ENCODE results near the gene TMEM269.

The TMEM269 gene

DNA sequence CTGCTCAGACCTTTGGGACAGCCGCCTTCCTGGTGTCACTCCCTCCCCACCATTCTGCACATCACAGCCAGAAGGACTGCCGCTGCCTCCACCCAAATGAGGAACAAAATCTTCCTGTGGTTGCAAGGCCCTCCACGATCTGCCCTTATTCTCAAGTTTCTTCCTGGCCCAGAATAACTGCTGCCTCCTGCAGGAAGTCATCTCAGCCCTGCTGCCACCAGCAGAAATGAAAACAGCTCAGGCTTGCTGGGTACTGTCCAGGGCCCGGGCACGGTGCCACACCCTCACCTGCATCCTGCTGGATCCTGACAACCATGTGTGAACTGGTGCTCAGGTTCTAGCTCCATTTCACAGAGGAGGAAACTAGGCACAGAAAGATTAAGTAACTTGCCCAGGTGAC, 47.5 kb upstream of the TMEM269 start:
- H3K56ac ChIP-seq (ENCODE audit: low read length) = no peak overlapping the region
- H3K79me2 ChIP-seq (ENCODE audit: control insufficient read depth, insufficient read depth, low read length) = no peaks in the 10 kb centered on the region
- WGBS (ENCODE audit: extremely low coverage, insufficient coverage, low lambda C conversion rate) = no CpG with 5 or more reads among the region's 5 CpGs
- no peak overlapping the region for H2BK15ac ChIP-seq (replicated peaks; ENCODE audit: low read depth)
- no peaks in the 10 kb centered on the region for H3K27me3 ChIP-seq (ENCODE audit: insufficient read depth, low read length, poor library complexity)
- H3K4me1 ChIP-seq (ENCODE audit: control insufficient read depth, low read depth, low read length) = peaks cover 4% of the 10 kb centered on the region
- H2BK120ac ChIP-seq (ENCODE audit: low read depth, low read length) = no peak overlapping the region
- no peak overlapping the region for H4K5ac ChIP-seq (ENCODE audit: low read length)
- H3K23ac ChIP-seq (ENCODE audit: low read length) = no peak overlapping the region
- no peak overlapping the region for H3K18ac ChIP-seq (ENCODE audit: low read length)
- H3K36me3 ChIP-seq (ENCODE audit: control insufficient read depth, insufficient read depth, low read length) = no peaks in the 10 kb centered on the region
- H2BK5ac ChIP-seq (ENCODE audit: low read length) = no peak overlapping the region
- H3K79me1 ChIP-seq (ENCODE audit: low read length) = no peaks in the 10 kb centered on the region
- no peak overlapping the region for H3K4me2 ChIP-seq (ENCODE audit: low read length)
- no peak overlapping the region for H4K8ac ChIP-seq (ENCODE audit: low read depth, low read length)
- no peak overlapping the region for H3K27ac ChIP-seq (ENCODE audit: low read depth, low read length)
- H3K4ac ChIP-seq (ENCODE audit: low read depth, low read length) = no peak overlapping the region
- H3K9ac ChIP-seq (ENCODE audit: low read length) = no peak overlapping the region
- H2AK5ac ChIP-seq (ENCODE audit: low read length) = no peak overlapping the region
- no peak overlapping the region for H3K4me3 ChIP-seq (ENCODE audit: low read length)
- no peak for DNase-seq

DNA sequence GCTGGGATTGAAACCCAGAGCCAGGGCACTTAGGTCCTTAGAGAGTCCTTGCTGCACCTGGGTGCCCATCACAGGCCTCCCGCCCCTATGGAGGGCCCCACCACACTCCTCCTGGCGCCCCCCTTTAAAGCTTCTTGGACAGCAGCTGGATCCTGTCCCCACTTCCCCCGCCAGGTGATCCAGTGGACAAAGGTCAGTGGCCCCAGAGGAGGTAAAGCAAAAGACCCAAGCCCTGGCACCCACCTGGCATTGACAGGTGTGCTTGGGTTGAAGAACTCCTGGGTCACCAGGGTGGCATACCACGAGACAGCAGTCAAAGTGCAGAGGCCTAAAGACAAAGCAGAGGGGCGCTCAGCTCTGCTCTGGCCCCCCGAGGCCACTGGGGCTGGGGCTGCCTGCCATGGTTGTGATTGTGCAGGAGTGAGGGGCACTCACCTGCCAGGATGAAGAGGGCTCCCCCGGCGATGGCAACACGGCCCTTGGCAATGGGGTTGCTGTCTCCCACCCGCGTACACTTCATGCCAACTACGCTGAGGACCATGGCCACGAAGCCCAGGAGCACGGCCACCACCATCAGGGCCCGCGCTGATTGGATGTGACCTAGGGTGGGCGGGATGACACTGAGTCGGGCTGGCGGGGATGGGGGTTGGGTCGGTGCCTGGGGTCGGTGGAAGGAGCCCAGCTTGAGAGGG, 46.7 kb upstream of the TMEM269 start:
- Histone ChIP-seq H3K4me2 (ENCODE audit: low read length) (no peak overlapping the region), H3K9ac (ENCODE audit: low read length) (no peak overlapping the region), H4K5ac (ENCODE audit: low read length) (no peak overlapping the region), H3K18ac (ENCODE audit: low read length) (no peak overlapping the region), H3K27ac (ENCODE audit: low read depth, low read length) (no peak overlapping the region), H3K36me3 (ENCODE audit: control insufficient read depth, insufficient read depth, low read length) (no peaks in the 10 kb centered on the region), H3K4ac (ENCODE audit: low read depth, low read length) (no peak overlapping the region), H4K8ac (ENCODE audit: low read depth, low read length) (no peak overlapping the region), H3K4me3 (ENCODE audit: low read length) (no peak overlapping the region), H3K79me1 (ENCODE audit: low read length) (no peaks in the 10 kb centered on the region), H2AK5ac (ENCODE audit: low read length) (no peak overlapping the region), H3K4me1 (ENCODE audit: control insufficient read depth, low read depth, low read length) (peaks cover 4% of the 10 kb centered on the region), H2BK120ac (ENCODE audit: low read depth, low read length) (no peak overlapping the region), H3K56ac (ENCODE audit: low read length) (no peak overlapping the region), H2BK5ac (ENCODE audit: low read length) (no peak overlapping the region), H2BK15ac (replicated peaks; ENCODE audit: low read depth) (no peak overlapping the region), H3K23ac (ENCODE audit: low read length) (no peak overlapping the region), H3K27me3 (ENCODE audit: insufficient read depth, low read length, poor library complexity) (no peaks in the 10 kb centered on the region), H3K79me2 (ENCODE audit: control insufficient read depth, insufficient read depth, low read length) (no peaks in the 10 kb centered on the region)
- no peak for DNase-seq
- no CpG with 5 or more reads among the region's 21 CpGs for WGBS (ENCODE audit: extremely low coverage, insufficient coverage, low lambda C conversion rate)

DNA sequence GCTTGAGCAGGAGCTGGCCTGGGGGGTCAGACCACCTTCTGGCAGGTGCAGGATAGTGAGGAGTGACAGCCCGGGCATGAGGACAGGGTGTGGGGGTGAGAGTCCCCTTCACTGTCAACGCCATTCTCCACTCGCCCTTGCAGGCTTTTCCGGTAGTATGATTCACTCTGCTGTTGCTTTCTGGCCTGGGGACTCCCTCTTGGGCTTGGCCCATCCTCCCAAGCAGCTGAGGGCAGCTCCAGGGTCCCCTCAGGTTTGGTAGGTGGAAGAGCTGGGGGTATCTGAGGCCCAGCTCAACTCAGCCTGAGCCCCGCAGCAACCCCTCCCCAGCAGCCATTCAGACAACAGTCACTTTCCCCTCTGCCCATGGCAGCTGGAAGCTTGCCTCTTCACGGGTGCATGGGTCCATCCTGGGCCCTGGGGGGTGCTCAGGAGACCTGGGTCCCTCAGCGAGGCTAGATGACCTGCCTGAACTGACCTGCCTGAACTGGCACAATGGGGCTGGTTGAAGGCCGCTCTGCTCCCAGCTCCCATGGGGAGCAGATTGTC, 46.0 kb upstream of the TMEM269 start:
- Histone ChIP-seq H3K4me2 (ENCODE audit: low read length) (no peak overlapping the region), H3K79me1 (ENCODE audit: low read length) (no peaks in the 10 kb centered on the region), H3K9ac (ENCODE audit: low read length) (no peak overlapping the region), H3K4me1 (ENCODE audit: control insufficient read depth, low read depth, low read length) (peaks cover 4% of the 10 kb centered on the region), H2BK15ac (replicated peaks; ENCODE audit: low read depth) (no peak overlapping the region), H4K5ac (ENCODE audit: low read length) (no peak overlapping the region), H3K23ac (ENCODE audit: low read length) (no peak overlapping the region), H2BK5ac (ENCODE audit: low read length) (no peak overlapping the region), H2BK120ac (ENCODE audit: low read depth, low read length) (no peak overlapping the region), H3K4me3 (ENCODE audit: low read length) (no peak overlapping the region), H2AK5ac (ENCODE audit: low read length) (no peak overlapping the region), H3K18ac (ENCODE audit: low read length) (no peak overlapping the region), H3K4ac (ENCODE audit: low read depth, low read length) (no peak overlapping the region), H3K56ac (ENCODE audit: low read length) (no peak overlapping the region), H3K27me3 (ENCODE audit: insufficient read depth, low read length, poor library complexity) (no peaks in the 10 kb centered on the region), H3K27ac (ENCODE audit: low read depth, low read length) (no peak overlapping the region), H4K8ac (ENCODE audit: low read depth, low read length) (no peak overlapping the region), H3K36me3 (ENCODE audit: control insufficient read depth, insufficient read depth, low read length) (no peaks in the 10 kb centered on the region), H3K79me2 (ENCODE audit: control insufficient read depth, insufficient read depth, low read length) (no peaks in the 10 kb centered on the region)
- DNase-seq = no peak
- WGBS (ENCODE audit: extremely low coverage, insufficient coverage, low lambda C conversion rate) = no CpG with 5 or more reads among the region's 8 CpGs

DNA sequence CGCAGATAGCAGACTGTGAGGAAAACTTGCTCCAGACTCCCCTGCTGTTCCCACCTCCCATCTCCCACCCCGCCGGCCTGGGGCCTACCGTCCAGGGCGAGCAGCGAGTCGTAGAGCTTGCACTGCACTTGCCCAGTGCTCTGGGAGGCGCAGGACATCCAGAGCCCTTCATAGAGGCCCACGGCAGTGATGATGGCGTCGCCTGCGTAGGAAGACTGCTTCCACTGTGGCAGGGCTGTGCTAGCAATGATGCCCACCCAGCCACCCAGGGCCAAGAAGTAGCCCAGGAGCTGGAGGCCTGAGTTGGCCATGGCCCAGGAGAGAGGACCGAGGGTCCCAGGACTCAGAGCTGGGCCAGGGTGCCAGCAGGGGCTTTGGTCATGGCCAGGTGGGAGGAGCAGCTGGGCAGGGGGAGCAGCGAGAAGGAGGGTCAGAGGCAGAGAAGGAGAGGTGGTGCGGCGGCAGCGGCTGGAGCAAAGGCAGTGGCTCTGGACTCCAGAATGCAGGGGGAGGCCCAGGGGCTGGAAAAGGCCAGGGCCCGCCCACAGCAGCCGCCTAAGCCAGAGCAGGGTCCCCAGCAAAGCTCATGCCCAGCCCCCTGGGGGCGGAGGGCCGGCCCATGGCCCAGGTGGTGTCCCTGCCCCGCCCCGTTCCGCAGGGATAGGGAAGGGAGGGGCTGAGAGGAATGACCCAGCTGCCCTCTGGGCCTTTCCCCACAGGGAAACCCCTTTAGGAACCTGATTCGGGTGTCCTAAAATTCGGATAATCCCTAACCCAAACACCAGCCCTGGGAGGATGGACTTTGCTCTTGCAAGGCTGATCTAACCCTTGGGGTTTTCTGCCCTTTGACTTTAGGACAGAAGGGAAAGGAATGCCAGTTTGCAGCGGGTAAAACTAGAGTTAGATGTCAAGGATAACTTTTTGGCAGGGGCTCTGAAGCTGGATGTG, 44.8 kb upstream of the TMEM269 start, which contains the start of gene CLDN19:
Gene CLDN19, minus strand, starts transcription at position 484 of the 948 bp plus-strand sequence. Its CDS starts 173 bp downstream, at position 311.
- Histone ChIP-seq H3K4ac (ENCODE audit: low read depth, low read length) (no peak within 1 kb of the TSS), H3K4me1 (ENCODE audit: control insufficient read depth, low read depth, low read length) (peaks cover 4% of the 10 kb centered on the region), H2BK120ac (ENCODE audit: low read depth, low read length) (no peak within 1 kb of the TSS), H2BK5ac (ENCODE audit: low read length) (no peak within 1 kb of the TSS), H3K23ac (ENCODE audit: low read length) (peak within 1 kb of the TSS; percentile 48), H3K9ac (ENCODE audit: low read length) (peak within 1 kb of the TSS; percentile 44), H3K36me3 (ENCODE audit: control insufficient read depth, insufficient read depth, low read length) (no peaks in the 10 kb centered on the region), H3K4me3 (ENCODE audit: low read length) (no peak within 1 kb of the TSS), H3K27ac (ENCODE audit: low read depth, low read length) (no peak within 1 kb of the TSS), H3K18ac (ENCODE audit: low read length) (peak within 1 kb of the TSS; percentile 13), H2AK5ac (ENCODE audit: low read length) (no peak within 1 kb of the TSS), H3K79me1 (ENCODE audit: low read length) (no peaks in the 10 kb centered on the region), H4K8ac (ENCODE audit: low read depth, low read length) (no peak within 1 kb of the TSS), H4K5ac (ENCODE audit: low read length) (no peak within 1 kb of the TSS), H3K27me3 (ENCODE audit: insufficient read depth, low read length, poor library complexity) (no peaks in the 10 kb centered on the region), H2BK15ac (replicated peaks; ENCODE audit: low read depth) (no peak within 1 kb of the TSS), H3K79me2 (ENCODE audit: control insufficient read depth, insufficient read depth, low read length) (no peaks in the 10 kb centered on the region), H3K56ac (ENCODE audit: low read length) (peak within 1 kb of the TSS; percentile 82), H3K4me2 (ENCODE audit: low read length) (peak within 1 kb of the TSS; percentile 2)
- DNase-seq = peak; percentile 94
- no CpG with 5 or more reads among the region's 27 CpGs for WGBS (ENCODE audit: extremely low coverage, insufficient coverage, low lambda C conversion rate)

DNA sequence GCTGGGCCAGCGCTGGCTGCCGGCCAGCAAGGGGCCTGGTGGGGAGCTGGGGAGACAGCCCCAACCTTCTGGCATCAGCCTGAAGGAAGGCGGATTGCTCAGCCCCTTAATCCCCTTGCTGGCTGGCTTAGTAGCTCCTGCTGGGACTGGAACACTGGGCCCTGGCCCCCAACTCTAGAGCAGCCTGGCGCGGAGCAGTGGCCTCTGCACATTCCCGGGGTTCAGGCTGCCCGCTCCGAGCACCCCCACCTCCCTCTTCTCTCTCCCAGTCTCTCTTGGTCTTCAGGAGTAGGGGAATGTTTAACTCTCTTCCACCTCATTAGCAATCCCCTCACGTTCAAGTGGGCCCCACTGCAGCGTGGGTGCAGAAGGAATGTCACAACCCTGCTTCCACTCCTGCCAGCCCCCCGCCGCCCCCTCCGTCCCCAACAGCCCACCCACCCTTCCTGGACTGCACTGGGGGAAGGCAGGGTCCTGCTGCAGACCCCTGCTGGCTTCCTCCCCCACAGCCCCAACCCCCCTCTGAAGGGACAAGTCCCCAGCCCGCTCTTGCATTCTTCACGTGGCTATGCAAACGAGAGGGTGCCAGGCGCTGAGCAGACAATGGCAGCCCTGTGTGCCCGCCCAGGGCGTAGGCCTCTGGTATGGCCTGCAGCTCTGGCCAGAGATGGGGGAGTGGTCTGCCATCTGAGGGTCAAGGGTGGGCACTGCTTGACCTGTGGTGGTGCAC, 43.8 kb upstream of the TMEM269 start:
- no CpG with 5 or more reads among the region's 19 CpGs for WGBS (ENCODE audit: extremely low coverage, insufficient coverage, low lambda C conversion rate)
- Histone ChIP-seq H4K5ac (ENCODE audit: low read length) (no peak overlapping the region), H3K9ac (ENCODE audit: low read length) (peak overlapping the region; percentile 3), H3K56ac (ENCODE audit: low read length) (peak overlapping the region; percentile 53), H2BK15ac (replicated peaks; ENCODE audit: low read depth) (no peak overlapping the region), H3K27me3 (ENCODE audit: insufficient read depth, low read length, poor library complexity) (no peaks in the 10 kb centered on the region), H3K4me2 (ENCODE audit: low read length) (no peak overlapping the region), H3K4ac (ENCODE audit: low read depth, low read length) (no peak overlapping the region), H2AK5ac (ENCODE audit: low read length) (peak overlapping the region; percentile 32), H3K23ac (ENCODE audit: low read length) (peak overlapping the region; percentile 29), H4K8ac (ENCODE audit: low read depth, low read length) (no peak overlapping the region), H3K36me3 (ENCODE audit: control insufficient read depth, insufficient read depth, low read length) (no peaks in the 10 kb centered on the region), H3K4me1 (ENCODE audit: control insufficient read depth, low read depth, low read length) (peaks cover 4% of the 10 kb centered on the region), H3K27ac (ENCODE audit: low read depth, low read length) (no peak overlapping the region), H3K18ac (ENCODE audit: low read length) (peak overlapping the region; percentile 13), H2BK5ac (ENCODE audit: low read length) (no peak overlapping the region), H3K4me3 (ENCODE audit: low read length) (no peak overlapping the region), H3K79me2 (ENCODE audit: control insufficient read depth, insufficient read depth, low read length) (no peaks in the 10 kb centered on the region), H3K79me1 (ENCODE audit: low read length) (no peaks in the 10 kb centered on the region), H2BK120ac (ENCODE audit: low read depth, low read length) (no peak overlapping the region)
- peak; percentile 58 for DNase-seq

Data from mesendoderm (in vitro differentiated cells).